Breast epithelium (tissue), 3 donors: ENCODE data around the gene EPM2A.

Experiments
- POLR2A ChIP-seq: fragments of 450-650 bp; IDR thresholded peaks from one replicate; pipeline ENCODE4 v1.6.1; 2016; ENCODE audit warnings: antibody characterized with exemption, mild to moderate bottlenecking, moderate library complexity
- POLR2AphosphoS5 ChIP-seq, 3 donors: sonication (generic); formaldehyde crosslinking; IDR thresholded peaks; one replicate each; pipeline ENCODE4 v1.6.1; 2017; ENCODE audit warnings: antibody characterized with exemption in 3 of 3
- TF ChIP-seq, protein P1 (sequence below), 3 donors: fragments of 450-650 bp; IDR thresholded peaks; one replicate each; pipeline ENCODE4 v1.5.1; 2016 to 2017; ENCODE audit warnings: antibody characterized with exemption in 3 of 3, mild to moderate bottlenecking in 3 of 3, moderate library complexity in 3 of 3

DNA sequence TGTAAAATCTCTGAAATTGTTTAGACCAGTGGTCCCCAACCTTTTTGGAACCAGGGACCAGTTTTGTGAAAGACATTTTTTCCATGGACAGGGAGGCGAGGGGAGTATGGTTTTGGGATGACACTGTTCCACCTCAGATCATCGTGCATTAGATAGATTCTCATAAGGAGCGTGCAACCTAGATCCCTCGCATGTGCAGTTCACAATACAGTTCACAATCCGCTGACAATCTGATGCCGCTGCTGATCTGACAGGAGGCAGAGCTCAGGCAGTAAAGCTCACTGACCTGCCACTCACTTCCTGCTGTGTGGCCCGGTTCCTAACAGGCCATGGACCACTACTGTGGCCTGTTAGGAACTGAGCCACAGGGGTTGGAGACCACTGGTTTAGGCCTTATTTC, 115.2 kb downstream of the EPM2A start:
- TF ChIP-seq, protein P1, sequence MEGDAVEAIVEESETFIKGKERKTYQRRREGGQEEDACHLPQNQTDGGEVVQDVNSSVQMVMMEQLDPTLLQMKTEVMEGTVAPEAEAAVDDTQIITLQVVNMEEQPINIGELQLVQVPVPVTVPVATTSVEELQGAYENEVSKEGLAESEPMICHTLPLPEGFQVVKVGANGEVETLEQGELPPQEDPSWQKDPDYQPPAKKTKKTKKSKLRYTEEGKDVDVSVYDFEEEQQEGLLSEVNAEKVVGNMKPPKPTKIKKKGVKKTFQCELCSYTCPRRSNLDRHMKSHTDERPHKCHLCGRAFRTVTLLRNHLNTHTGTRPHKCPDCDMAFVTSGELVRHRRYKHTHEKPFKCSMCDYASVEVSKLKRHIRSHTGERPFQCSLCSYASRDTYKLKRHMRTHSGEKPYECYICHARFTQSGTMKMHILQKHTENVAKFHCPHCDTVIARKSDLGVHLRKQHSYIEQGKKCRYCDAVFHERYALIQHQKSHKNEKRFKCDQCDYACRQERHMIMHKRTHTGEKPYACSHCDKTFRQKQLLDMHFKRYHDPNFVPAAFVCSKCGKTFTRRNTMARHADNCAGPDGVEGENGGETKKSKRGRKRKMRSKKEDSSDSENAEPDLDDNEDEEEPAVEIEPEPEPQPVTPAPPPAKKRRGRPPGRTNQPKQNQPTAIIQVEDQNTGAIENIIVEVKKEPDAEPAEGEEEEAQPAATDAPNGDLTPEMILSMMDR (IDR thresholded peaks at IDR 0.05), result no peak
- TF ChIP-seq POLR2A (no peak), POLR2AphosphoS5 (IDR thresholded peaks at IDR 0.05) (no peak)
